TTC549 (cell line): Measurements from ENCODE around the gene ELL3.

Source experiments
- FAIRE-seq: peaks from 2 replicates; lab custom pipeline; 2012; peaks lifted over from hg19 to GRCh38; lab: Jason Lieb, UNC

The ELL3 gene

GRCh38 chr15:43723151-43723550 is 53.6 kb downstream of the ELL3 start:
- FAIRE-seq, result no peak
